WTC11 (cell line): ENCODE data around the gene IGSF11. TPM values are rescaled to one million over a fixed set of nuclear protein-coding genes. Genes with fewer than 3 reads are reported as not detected.

Source experiments
- ATAC-seq: fragments of 200-7000 bp; cut with Tn5 transposase; 2 replicates; pipeline ENCODE4 v1.10.0; 2021; ENCODE audit warnings: mild to moderate bottlenecking, moderate library complexity
- CTCF ChIA-PET: fragments of 300-600 bp; sonication (Branson Sonifier 250); formaldehyde crosslinking; loops from one replicate; lab custom pipeline; 2021; ENCODE audit warnings: antibody characterized with exemption; lab: Charles Lee
- POLR2A ChIA-PET: fragments of 350-600 bp; sonication (Branson Sonifier 250); formaldehyde crosslinking; loops from one replicate; lab custom pipeline; 2021; ENCODE audit warnings: antibody characterized with exemption; lab: Charles Lee
- DNase-seq: peaks from one replicate; pipeline ENCODE4 v3.0.0; 2021; ENCODE audit warnings: low spot score
- H3K27ac Mint-ChIP-seq: 2 replicates; pipeline ENCODE4 v1.8.0; 2021; ENCODE audit warnings: mixed read lengths
- H3K27me3 Mint-ChIP-seq: 2 replicates; pipeline ENCODE4 v1.8.0; 2021; ENCODE audit warnings: low read depth, mild to moderate bottlenecking, moderate library complexity, mixed read lengths
- H3K36me3 Mint-ChIP-seq: 2 replicates; pipeline ENCODE4 v1.8.0; 2021; ENCODE audit warnings: mixed read lengths
- H3K4me1 Mint-ChIP-seq: 2 replicates; pipeline ENCODE4 v1.8.0; 2022; ENCODE audit warnings: mixed read lengths
- H3K4me3 Mint-ChIP-seq: 2 replicates; pipeline ENCODE4 v1.8.0; 2021; ENCODE audit warnings: mild to moderate bottlenecking, moderate library complexity, mixed read lengths
- H3K9me3 Mint-ChIP-seq: 2 replicates; pipeline ENCODE4 v1.8.0; 2021; ENCODE audit warnings: mixed read lengths
- ELF4 ChIP-seq: sonication (generic); formaldehyde crosslinking; IDR thresholded peaks from 2 replicates; pipeline ENCODE4 v1.8.1; 2022; ENCODE audit warnings: low read depth, mild to moderate bottlenecking, moderate library complexity, missing genetic modification reagents
- FOXP4 ChIP-seq: sonication (generic); formaldehyde crosslinking; IDR thresholded peaks from 2 replicates; pipeline ENCODE4 v1.8.0; 2022; ENCODE audit warnings: mild to moderate bottlenecking, missing genetic modification reagents
- IRF2 ChIP-seq: sonication (generic); formaldehyde crosslinking; IDR thresholded peaks from 2 replicates; pipeline ENCODE4 v1.8.0; 2022; ENCODE audit warnings: low read depth, missing genetic modification reagents, borderline replicate concordance
- RORB ChIP-seq: fragments of 250-450 bp; sonication (Bioruptor Pico); IDR thresholded peaks from 2 replicates; pipeline ENCODE4 v1.9.0; 2021; ENCODE audit warnings: mild to moderate bottlenecking
- TCF7 ChIP-seq: sonication (generic); formaldehyde crosslinking; IDR thresholded peaks from 2 replicates; pipeline ENCODE4 v1.8.0; 2022; ENCODE audit warnings: mild to moderate bottlenecking, low read depth, missing genetic modification reagents, moderate library complexity
- ZNF232 ChIP-seq: sonication (generic); formaldehyde crosslinking; IDR thresholded peaks from 2 replicates; pipeline ENCODE4 v1.8.0; 2022; ENCODE audit warnings: mild to moderate bottlenecking, missing genetic modification reagents
- total RNA-seq: library from RNA; stranded (reverse); gene quantifications from 3 replicates; pipeline ENCODE4 v1.2.3, GENCODE V29; 2021
- TF ChIP-seq, protein P1 (sequence below): sonication (generic); formaldehyde crosslinking; IDR thresholded peaks from 2 replicates; pipeline ENCODE4 v1.8.0; 2022; ENCODE audit warnings: missing genetic modification reagents
- TF ChIP-seq, protein P2 (sequence below): fragments of 250-450 bp; sonication (Bioruptor Pico); conservative IDR thresholded peaks from 2 replicates; pipeline ENCODE4 v1.9.0; 2021; ENCODE audit warnings: mild to moderate bottlenecking
- TF ChIP-seq, protein P3 (sequence below): sonication (generic); formaldehyde crosslinking; IDR thresholded peaks from 2 replicates; pipeline ENCODE4 v1.8.1; 2023; ENCODE audit warnings: mild to moderate bottlenecking, missing genetic modification reagents
- TF ChIP-seq, protein P4 (sequence below): fragments of 250-450 bp; sonication (Bioruptor Pico); IDR thresholded peaks from 2 replicates; pipeline ENCODE4 v1.9.0; 2021; ENCODE audit warnings: moderate library complexity, mild to moderate bottlenecking, inconsistent platforms, borderline replicate concordance
- TF ChIP-seq, protein P5 (sequence below): fragments of 250-450 bp; sonication (Bioruptor Pico); IDR thresholded peaks from 2 replicates; pipeline ENCODE4 v1.9.0; 2021; ENCODE audit warnings: mild to moderate bottlenecking
- TF ChIP-seq, protein P6 (sequence below): sonication (generic); formaldehyde crosslinking; conservative IDR thresholded peaks from 2 replicates; pipeline ENCODE4 v1.8.1; 2022; ENCODE audit warnings: mild to moderate bottlenecking, missing genetic modification reagents

The IGSF11 gene
- total RNA-seq, 1 experiment from 2014 or later, result 1.6 TPM

DNA sequence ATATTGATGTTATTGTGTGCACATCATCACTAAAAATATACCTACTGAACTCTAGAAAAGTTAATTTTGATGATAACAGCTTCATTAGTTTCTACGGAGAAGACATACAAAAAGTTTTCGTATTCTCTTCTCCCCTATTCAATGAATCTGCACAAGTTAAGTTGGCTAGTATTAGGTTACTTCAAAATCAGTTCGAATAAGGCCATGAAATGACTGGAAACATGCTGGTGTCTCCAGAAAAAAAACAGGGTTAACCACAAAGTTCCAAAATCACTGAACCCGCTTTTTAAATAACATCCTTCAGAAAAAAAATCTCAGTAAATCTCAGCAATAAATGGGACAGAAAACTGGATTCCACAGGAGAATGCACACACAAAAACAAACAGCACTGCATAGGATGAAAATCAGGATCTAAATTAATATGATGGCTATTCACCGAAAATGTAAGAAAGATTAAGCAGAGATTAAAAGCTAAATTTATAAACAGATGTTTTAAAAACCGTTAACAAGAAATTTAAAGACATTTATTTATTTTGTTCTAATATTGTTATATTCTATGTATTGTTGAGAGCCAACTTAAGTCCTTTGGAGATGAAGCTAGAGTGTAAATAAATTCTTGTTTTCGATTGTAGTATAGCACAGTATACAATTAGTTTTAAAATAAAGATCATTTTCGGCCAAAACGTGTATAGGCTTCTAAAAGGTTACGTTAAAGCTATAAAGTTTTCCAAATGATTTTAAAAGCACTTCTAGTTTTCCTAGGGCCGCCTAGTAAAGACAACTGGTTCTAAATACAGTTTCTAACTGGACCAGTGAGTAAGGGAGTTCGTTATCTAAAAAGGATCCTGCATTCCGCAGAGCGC, 1.0 kb downstream of the IGSF11 start:
- Mint-ChIP-seq H3K4me1 (peaks cover 19% of the 10 kb centered on the region), H3K36me3 (no peaks in the 10 kb centered on the region), H3K9me3 (no peaks in the 10 kb centered on the region), H3K4me3 (peak overlapping the region; percentile 90), H3K27ac (no peak overlapping the region), H3K27me3 (peaks cover 30% of the 10 kb centered on the region)
- POLR2A ChIA-PET, result interaction anchor here (1.1 kb wide), 1 partner anchor 52 kb away, joined by 3 read pairs; no protein-coding TSS in a partner anchor
- TF ChIP-seq ZNF232 (no peak), RORB (CRISPR knock-in tag) (no peak), IRF2 (no peak), ELF4 (CRISPR knock-in tag) (no peak)
- TF ChIP-seq, protein P1, sequence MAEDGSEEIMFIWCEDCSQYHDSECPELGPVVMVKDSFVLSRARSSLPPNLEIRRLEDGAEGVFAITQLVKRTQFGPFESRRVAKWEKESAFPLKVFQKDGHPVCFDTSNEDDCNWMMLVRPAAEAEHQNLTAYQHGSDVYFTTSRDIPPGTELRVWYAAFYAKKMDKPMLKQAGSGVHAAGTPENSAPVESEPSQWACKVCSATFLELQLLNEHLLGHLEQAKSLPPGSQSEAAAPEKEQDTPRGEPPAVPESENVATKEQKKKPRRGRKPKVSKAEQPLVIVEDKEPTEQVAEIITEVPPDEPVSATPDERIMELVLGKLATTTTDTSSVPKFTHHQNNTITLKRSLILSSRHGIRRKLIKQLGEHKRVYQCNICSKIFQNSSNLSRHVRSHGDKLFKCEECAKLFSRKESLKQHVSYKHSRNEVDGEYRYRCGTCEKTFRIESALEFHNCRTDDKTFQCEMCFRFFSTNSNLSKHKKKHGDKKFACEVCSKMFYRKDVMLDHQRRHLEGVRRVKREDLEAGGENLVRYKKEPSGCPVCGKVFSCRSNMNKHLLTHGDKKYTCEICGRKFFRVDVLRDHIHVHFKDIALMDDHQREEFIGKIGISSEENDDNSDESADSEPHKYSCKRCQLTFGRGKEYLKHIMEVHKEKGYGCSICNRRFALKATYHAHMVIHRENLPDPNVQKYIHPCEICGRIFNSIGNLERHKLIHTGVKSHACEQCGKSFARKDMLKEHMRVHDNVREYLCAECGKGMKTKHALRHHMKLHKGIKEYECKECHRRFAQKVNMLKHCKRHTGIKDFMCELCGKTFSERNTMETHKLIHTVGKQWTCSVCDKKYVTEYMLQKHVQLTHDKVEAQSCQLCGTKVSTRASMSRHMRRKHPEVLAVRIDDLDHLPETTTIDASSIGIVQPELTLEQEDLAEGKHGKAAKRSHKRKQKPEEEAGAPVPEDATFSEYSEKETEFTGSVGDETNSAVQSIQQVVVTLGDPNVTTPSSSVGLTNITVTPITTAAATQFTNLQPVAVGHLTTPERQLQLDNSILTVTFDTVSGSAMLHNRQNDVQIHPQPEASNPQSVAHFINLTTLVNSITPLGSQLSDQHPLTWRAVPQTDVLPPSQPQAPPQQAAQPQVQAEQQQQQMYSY, result no peak
- TF ChIP-seq, protein P2, sequence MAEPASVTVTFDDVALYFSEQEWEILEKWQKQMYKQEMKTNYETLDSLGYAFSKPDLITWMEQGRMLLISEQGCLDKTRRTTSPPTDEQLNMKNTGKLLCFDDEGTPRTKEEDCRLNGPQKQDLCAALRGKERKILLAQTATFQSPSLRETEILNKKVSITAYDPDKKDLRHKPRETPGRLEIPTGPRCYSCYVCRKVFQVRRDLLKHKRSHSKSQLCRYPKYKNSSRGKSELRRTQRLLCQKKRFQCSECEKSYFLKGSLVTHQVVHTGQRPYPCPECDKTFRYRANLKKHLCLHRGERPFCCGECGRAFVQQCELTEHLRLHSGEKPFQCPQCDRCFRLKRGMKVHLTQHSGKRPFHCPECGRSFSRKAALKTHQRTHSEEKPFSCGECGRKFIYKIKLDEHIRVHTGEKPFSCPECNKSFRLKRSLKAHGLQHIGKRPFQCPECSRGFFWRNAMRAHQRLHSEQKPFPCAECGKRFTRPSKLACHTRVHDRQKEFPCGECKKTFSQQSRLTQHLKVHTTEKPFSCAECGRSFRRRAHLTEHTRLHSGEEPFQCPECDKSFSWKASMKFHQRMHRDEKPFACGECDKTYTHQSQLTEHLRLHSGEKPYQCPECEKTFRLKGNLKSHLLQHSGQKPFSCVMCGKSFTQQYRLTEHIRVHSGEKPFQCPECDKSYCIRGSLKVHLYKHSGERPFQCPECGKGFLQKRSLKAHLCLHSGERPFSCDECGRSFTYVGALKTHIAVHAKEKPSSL (CRISPR knock-in tag), result no peak
- TF ChIP-seq, protein P3, sequence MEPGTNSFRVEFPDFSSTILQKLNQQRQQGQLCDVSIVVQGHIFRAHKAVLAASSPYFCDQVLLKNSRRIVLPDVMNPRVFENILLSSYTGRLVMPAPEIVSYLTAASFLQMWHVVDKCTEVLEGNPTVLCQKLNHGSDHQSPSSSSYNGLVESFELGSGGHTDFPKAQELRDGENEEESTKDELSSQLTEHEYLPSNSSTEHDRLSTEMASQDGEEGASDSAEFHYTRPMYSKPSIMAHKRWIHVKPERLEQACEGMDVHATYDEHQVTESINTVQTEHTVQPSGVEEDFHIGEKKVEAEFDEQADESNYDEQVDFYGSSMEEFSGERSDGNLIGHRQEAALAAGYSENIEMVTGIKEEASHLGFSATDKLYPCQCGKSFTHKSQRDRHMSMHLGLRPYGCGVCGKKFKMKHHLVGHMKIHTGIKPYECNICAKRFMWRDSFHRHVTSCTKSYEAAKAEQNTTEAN, result no peak
- TF ChIP-seq, protein P4, sequence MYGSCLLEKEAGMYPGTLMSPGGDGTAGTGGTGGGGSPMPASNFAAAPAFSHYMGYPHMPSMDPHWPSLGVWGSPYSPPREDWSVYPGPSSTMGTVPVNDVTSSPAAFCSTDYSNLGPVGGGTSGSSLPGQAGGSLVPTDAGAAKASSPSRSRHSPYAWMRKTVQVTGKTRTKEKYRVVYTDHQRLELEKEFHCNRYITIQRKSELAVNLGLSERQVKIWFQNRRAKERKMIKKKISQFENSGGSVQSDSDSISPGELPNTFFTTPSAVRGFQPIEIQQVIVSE (CRISPR knock-in tag), result no peak
- DNase-seq, result no peak
- CTCF ChIA-PET, result interaction anchor here (0.9 to 2.9 kb wide), 4 partner anchors 65 to 207 kb away, joined by 3 to 42 read pairs (median 4); partner anchors contain the start of gene B4GALT4
- no peak for ATAC-seq

DNA sequence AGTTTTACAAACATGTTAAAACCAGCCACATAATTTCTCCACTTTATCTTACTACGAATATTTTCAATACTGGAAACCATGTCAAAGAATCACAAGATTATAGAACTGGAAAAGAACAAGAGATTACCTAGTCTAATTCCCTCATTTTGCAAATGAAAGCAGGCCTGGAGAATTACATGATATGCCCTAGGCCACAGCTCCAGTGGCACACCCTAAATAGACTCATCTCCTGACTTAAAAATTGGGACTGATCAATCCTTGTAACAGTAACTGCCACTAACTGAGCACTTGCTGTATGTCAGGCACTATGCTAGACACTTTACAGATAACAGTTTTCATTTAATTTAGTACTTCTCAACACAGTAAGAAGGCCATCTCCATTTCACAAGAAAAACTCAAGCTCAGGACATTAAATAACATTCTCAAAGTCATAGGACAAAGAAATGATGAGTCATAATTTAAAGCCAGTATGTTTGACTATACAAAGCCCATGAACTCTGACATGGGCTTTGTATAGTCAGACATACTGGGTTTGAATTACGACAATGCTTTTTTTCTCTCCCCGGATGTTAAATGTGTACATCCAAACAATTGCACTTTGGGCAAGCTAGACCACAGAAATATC, 9.4 kb downstream of the IGSF11 start:
- POLR2A ChIA-PET, result no interaction called here

More for the DNA sequence above, 9.4 kb downstream of the IGSF11 start:
- no peaks in the 10 kb centered on the region for H3K36me3 Mint-ChIP-seq
- peaks cover 8% of the 10 kb centered on the region for H3K4me1 Mint-ChIP-seq
- ATAC-seq, result no peak
- CTCF ChIA-PET, result interaction anchor here (0.9 kb wide), 1 partner anchor 143 kb away, joined by 3 read pairs; no protein-coding TSS in a partner anchor
- TF ChIP-seq FOXP4 (CRISPR knock-in tag) (no peak), TCF7 (CRISPR knock-in tag) (no peak)
- TF ChIP-seq, protein P3, result no peak
- TF ChIP-seq, protein P5, sequence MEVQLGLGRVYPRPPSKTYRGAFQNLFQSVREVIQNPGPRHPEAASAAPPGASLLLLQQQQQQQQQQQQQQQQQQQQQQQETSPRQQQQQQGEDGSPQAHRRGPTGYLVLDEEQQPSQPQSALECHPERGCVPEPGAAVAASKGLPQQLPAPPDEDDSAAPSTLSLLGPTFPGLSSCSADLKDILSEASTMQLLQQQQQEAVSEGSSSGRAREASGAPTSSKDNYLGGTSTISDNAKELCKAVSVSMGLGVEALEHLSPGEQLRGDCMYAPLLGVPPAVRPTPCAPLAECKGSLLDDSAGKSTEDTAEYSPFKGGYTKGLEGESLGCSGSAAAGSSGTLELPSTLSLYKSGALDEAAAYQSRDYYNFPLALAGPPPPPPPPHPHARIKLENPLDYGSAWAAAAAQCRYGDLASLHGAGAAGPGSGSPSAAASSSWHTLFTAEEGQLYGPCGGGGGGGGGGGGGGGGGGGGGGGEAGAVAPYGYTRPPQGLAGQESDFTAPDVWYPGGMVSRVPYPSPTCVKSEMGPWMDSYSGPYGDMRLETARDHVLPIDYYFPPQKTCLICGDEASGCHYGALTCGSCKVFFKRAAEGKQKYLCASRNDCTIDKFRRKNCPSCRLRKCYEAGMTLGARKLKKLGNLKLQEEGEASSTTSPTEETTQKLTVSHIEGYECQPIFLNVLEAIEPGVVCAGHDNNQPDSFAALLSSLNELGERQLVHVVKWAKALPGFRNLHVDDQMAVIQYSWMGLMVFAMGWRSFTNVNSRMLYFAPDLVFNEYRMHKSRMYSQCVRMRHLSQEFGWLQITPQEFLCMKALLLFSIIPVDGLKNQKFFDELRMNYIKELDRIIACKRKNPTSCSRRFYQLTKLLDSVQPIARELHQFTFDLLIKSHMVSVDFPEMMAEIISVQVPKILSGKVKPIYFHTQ, result no peak
- TF ChIP-seq, protein P6, sequence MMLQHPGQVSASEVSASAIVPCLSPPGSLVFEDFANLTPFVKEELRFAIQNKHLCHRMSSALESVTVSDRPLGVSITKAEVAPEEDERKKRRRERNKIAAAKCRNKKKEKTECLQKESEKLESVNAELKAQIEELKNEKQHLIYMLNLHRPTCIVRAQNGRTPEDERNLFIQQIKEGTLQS (CRISPR knock-in tag), result no peak
- no peaks in the 10 kb centered on the region for H3K9me3 Mint-ChIP-seq
- no peak overlapping the region for H3K4me3 Mint-ChIP-seq
- no peaks in the 10 kb centered on the region for H3K27me3 Mint-ChIP-seq
- H3K27ac Mint-ChIP-seq, result peak overlapping the region; percentile 48; the same call in 1 of the 2 replicates
- DNase-seq, result no peak
